KMS-11 (cell line): ENCODE results near the gene LRRC74A.

Experiments
- H2AFZ ChIP-seq: fragments of 200-600 bp; sonication (generic); 2 replicates; pipeline ENCODE4 v1.6.1; 2016; ENCODE audit warnings: antibody characterized with exemption, mixed run types, low read depth
- H3K27ac ChIP-seq: fragments of 200-600 bp; sonication (generic); 2 replicates; pipeline ENCODE4 v1.6.1; 2016; ENCODE audit warnings: mild to moderate bottlenecking, mixed run types
- H3K27me3 ChIP-seq: fragments of 200-600 bp; sonication (generic); 2 replicates; pipeline ENCODE4 v1.6.1; 2017; ENCODE audit warnings: mild to moderate bottlenecking, low read depth, mixed run types, moderate library complexity; ENCODE audit not compliant: insufficient read depth
- H3K36me3 ChIP-seq: fragments of 200-600 bp; sonication (generic); 2 replicates; pipeline ENCODE4 v1.6.1; 2017; ENCODE audit warnings: mild to moderate bottlenecking, mixed run types; ENCODE audit not compliant: insufficient read depth
- H3K4me1 ChIP-seq: fragments of 200-600 bp; sonication (generic); 2 replicates; pipeline ENCODE4 v1.6.1; 2016; ENCODE audit warnings: mild to moderate bottlenecking, low read depth, mixed run types; ENCODE audit not compliant: poor library complexity, severe bottlenecking
- H3K4me2 ChIP-seq: fragments of 200-600 bp; sonication (generic); 2 replicates; pipeline ENCODE4 v1.7.0; 2016; ENCODE audit warnings: mild to moderate bottlenecking, mixed run types
- H3K4me3 ChIP-seq: fragments of 200-600 bp; sonication (generic); IDR thresholded peaks from 2 replicates; pipeline ENCODE4 v1.6.1; 2017; ENCODE audit warnings: low read depth, low read length, mixed read lengths; ENCODE audit not compliant: insufficient read depth
- H3K79me2 ChIP-seq: fragments of 200-600 bp; sonication (generic); 2 replicates; pipeline ENCODE4 v1.6.1; 2016; ENCODE audit warnings: low read depth, mixed run types; ENCODE audit not compliant: insufficient read depth
- H3K9ac ChIP-seq: fragments of 200-600 bp; sonication (generic); 2 replicates; pipeline ENCODE4 v1.6.1; 2016; ENCODE audit warnings: mild to moderate bottlenecking, mixed run types
- H4K20me1 ChIP-seq: fragments of 200-600 bp; sonication (generic); 2 replicates; pipeline ENCODE4 v1.6.1; 2016; ENCODE audit warnings: mild to moderate bottlenecking, mixed run types; ENCODE audit not compliant: insufficient read depth
- TF ChIP-seq, protein P1 (sequence below): fragments of 200-600 bp; sonication (generic); conservative IDR thresholded peaks from 2 replicates; pipeline ENCODE4 v1.6.1; 2017; ENCODE audit warnings: low read depth, mild to moderate bottlenecking, antibody characterized with exemption, low read length, moderate library complexity, mixed read lengths

Gene LRRC74A

DNA sequence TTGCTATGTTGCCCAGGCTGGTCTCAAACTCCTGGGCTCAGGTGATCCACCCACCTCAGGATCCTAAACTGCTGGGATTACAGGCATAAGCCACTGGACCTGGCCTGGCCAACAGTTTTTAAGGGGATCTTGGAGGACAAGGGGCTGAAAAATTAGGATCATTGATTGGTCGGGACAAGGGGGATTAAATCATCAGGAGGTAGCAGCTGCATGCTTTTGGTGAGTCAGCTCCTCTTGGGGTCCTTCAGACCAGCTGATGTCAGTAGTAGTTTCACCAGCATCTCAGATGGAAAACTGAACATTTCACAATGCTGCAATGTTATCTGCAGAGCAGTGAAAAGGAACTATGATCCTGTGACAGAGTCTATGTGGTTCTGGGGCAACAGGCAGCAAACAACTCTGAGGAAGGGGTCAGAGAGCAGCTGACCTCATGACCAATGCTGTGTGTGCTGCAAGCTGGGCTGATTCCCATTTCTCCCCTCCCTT is 6.3 kb downstream of the LRRC74A start:
- TF ChIP-seq, protein P1, sequence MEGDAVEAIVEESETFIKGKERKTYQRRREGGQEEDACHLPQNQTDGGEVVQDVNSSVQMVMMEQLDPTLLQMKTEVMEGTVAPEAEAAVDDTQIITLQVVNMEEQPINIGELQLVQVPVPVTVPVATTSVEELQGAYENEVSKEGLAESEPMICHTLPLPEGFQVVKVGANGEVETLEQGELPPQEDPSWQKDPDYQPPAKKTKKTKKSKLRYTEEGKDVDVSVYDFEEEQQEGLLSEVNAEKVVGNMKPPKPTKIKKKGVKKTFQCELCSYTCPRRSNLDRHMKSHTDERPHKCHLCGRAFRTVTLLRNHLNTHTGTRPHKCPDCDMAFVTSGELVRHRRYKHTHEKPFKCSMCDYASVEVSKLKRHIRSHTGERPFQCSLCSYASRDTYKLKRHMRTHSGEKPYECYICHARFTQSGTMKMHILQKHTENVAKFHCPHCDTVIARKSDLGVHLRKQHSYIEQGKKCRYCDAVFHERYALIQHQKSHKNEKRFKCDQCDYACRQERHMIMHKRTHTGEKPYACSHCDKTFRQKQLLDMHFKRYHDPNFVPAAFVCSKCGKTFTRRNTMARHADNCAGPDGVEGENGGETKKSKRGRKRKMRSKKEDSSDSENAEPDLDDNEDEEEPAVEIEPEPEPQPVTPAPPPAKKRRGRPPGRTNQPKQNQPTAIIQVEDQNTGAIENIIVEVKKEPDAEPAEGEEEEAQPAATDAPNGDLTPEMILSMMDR, result no peak
- H3K27me3 ChIP-seq, result no peaks in the 10 kb centered on the region
- H3K9ac ChIP-seq, result no peak overlapping the region
- H4K20me1 ChIP-seq, result no peaks in the 10 kb centered on the region
- H3K4me3 ChIP-seq, result no peak overlapping the region
- no peaks in the 10 kb centered on the region for H3K4me1 ChIP-seq
- H3K79me2 ChIP-seq, result no peaks in the 10 kb centered on the region
- H2AFZ ChIP-seq, result no peak overlapping the region
- H3K4me2 ChIP-seq, result no peak overlapping the region
- no peak overlapping the region for H3K27ac ChIP-seq
- H3K36me3 ChIP-seq, result no peaks in the 10 kb centered on the region

GRCh38 chr14:76833011-76833410 is 6.8 kb downstream of the LRRC74A start:
- TF ChIP-seq, protein P1, result no peak
- Histone ChIP-seq H2AFZ (no peak overlapping the region), H3K9ac (no peak overlapping the region), H3K4me3 (no peak overlapping the region), H3K27me3 (no peaks in the 10 kb centered on the region), H3K4me1 (no peaks in the 10 kb centered on the region), H3K36me3 (no peaks in the 10 kb centered on the region), H3K27ac (no peak overlapping the region), H4K20me1 (no peaks in the 10 kb centered on the region), H3K4me2 (no peak overlapping the region), H3K79me2 (no peaks in the 10 kb centered on the region)

DNA sequence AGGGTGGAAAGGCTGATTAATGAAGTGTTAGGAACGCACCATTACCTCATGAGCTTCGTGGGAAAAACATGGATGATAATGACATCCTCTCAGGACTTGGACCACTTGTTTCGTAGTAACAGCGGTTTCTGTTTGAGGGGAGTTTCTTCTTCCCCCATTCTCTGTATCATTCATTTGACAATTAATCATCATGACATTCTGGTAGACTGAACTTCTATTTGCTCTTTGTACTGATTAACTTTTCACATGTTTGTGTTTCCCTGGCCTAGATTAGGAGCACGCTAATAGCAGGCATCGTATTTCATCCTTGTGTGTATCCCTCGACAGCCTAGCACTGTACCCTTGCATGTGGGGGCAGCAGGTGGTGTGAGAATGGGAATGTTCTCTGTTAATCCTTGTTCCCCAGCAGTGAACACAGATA is 8.0 kb downstream of the LRRC74A start:
- TF ChIP-seq, protein P1, result no peak
- no peak overlapping the region for H3K4me3 ChIP-seq
- no peaks in the 10 kb centered on the region for H4K20me1 ChIP-seq
- H3K36me3 ChIP-seq, result no peaks in the 10 kb centered on the region
- no peaks in the 10 kb centered on the region for H3K27me3 ChIP-seq
- H3K27ac ChIP-seq, result no peak overlapping the region
- H3K9ac ChIP-seq, result no peak overlapping the region
- no peak overlapping the region for H3K4me2 ChIP-seq
- no peaks in the 10 kb centered on the region for H3K4me1 ChIP-seq
- no peaks in the 10 kb centered on the region for H3K79me2 ChIP-seq
- H2AFZ ChIP-seq, result no peak overlapping the region

DNA sequence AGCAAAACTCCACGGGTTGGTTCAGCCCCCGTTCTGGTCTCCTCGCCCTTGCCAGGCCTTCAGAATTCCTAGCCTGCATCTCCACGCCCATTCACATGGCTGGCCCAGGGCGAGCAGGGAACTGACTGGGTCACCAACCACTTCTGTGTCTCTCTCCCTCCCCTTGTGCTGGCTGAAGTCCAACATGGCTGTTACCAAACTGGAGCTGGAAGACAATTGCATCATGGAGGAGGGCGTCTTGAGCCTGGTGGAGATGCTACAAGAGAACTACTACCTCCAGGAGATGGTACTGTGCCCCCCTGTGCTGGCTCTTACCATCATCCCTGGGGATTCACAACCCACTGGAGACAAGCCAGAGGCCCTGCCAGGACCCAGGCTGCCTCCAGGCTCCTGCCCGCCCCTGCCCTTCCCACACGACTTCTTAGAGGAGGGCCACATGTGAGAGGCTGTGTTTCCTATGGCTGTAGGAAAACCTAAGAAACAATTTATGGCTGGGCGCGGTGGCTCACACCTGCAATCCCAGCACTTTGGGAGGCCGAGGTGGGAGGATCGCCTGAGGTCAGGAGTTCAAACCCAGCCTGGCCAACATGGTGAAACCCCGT is 9.9 kb downstream of the LRRC74A start:
- Histone ChIP-seq H2AFZ (no peak overlapping the region), H3K27me3 (no peaks in the 10 kb centered on the region), H3K36me3 (no peaks in the 10 kb centered on the region), H3K4me2 (no peak overlapping the region), H3K4me3 (no peak overlapping the region), H3K9ac (no peak overlapping the region), H4K20me1 (no peaks in the 10 kb centered on the region), H3K4me1 (no peaks in the 10 kb centered on the region), H3K79me2 (no peaks in the 10 kb centered on the region), H3K27ac (no peak overlapping the region)
- TF ChIP-seq, protein P1, result no peak
